Superior temporal gyrus (tissue), 1 donor: ENCODE results near the gene MBD1.
"Not testable (repeated sequence)": the region's sequence is repeated elsewhere in the genome, so short reads cannot be mapped to it uniquely, and the experiment has no call there.

Experiments
- DNase-seq: peaks from one replicate; pipeline ENCODE4 v3.0.0-alpha.2; 2016; ENCODE audit errors: extremely low spot score

Gene MBD1

GRCh38 chr18:50273203-50274043, 7.9 kb downstream of the MBD1 start:
- DNase-seq = no peak

DNA sequence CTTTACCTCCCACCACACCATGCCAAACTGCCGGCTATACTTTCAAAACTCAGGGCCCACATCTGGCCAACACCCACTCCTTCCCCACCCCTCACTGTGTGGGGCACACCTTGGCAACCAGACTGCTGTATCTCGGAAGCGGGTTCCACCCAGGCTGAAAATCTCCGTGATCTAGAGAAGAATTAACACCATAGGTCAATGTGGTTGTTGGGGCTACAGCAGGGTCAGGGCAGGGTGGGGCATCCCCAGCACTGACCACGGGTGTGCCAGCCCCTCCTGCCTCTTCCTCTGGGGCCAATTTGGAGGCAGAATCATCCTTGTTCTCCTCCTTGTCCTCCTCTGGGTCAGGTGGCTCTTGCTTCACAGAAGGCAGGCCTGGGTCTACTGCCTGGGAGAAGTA, 8.8 kb downstream of the MBD1 start:
- DNase-seq = no peak

DNA sequence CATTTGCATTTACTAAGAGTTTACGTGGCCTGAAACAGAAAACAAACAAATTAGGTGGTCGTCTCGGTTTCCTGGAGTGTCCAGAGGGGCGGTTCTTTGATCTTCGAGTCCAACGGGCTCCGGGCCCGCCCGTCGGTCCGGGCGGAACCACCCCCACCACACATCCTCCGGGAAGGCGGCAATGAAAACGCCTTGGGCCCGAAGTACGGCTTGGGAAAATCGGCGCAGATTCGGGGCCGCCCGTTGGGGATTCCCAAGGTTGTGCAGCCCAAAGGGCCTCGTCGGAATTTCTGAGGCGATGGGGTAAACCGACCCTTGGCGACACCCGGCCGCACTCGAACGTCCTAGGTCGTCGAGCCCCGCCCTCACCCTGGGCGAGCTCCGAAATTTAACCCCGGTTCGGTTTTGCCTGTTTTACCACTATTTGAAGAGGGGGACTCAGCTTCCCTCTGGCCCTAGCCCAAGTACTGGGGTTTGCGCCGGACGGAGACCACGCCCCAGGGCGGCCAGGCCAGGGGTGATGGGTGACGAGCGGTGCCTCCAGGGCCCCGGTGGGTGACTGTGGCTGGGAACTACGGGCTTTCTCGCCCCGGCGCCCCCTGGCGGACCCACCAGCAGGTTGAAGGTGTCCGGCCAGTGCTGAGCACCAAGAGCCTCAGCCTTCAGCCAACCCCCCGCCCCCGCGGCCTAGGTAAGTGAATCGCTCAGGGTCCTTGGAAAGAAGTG, 13.1 kb downstream of the MBD1 start:
- peak; percentile 34 for DNase-seq

GRCh38 chr18:50266248-50266704, 15.0 kb downstream of the MBD1 start, which contains the start of gene CFAP53:
Gene CFAP53 (minus strand): TSS chr18:50266495. CDS start chr18:50266404, 91 bp downstream.
- peak; percentile 76 for DNase-seq

DNA sequence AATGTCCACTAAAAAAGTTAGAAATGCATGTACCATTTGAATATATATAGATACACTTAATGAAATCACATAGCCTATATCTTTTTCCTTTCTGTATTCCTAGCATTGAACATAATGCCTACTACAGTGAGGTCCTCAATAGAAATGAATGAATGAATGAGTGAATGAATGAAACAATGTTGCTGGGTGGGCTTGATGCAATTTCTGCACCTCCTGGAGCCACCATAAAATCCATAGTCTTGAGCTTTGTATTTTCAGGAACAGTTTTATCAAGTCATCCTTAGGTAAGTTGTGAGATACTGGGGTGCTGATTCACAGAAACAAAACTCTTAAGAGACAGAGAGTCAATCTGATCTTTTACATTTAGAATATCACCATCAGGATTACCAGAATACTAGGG, 18.3 kb downstream of the MBD1 start:
- no peak for DNase-seq

DNA sequence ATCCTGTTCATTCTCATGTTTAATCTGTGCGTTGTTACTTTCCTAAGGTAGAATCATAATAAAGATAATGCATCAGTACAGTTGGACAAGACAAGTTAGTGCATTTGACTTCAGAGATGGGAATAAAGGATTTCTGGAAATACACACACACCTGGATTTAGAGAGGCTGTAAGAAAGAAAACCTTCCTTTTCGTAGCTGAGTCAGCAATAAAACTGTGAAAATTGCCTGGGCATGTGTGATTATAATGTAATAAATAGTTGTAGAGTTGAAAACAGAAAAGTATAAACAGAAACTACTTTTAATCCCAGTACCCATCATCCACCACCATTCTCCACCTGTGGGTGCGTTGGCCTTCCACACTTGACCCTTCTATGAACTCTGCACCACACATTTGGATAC, 30.4 kb downstream of the MBD1 start:
- DNase-seq = no peak

DNA sequence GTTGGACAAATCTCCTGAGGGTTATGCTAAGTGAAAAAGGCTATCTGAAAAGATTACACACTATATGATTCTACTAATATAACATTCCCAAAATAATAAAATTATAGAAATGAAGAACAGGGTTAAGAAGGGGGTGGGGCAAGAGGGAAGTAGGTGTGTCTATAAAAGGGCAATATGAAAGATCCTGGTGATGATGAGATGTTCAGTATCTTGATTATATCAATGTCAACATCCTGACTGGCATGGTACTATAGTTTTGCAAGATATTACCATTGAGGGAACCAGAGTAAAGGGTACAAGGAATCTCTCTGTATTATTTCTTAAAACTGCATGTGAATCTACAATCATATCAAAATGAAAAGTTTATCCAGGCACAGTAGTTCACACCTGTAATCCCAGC, 31.7 kb downstream of the MBD1 start:
- DNase-seq = no peak

GRCh38 chr18:50247561-50247960, 33.8 kb downstream of the MBD1 start:
- DNase-seq = no peak

DNA sequence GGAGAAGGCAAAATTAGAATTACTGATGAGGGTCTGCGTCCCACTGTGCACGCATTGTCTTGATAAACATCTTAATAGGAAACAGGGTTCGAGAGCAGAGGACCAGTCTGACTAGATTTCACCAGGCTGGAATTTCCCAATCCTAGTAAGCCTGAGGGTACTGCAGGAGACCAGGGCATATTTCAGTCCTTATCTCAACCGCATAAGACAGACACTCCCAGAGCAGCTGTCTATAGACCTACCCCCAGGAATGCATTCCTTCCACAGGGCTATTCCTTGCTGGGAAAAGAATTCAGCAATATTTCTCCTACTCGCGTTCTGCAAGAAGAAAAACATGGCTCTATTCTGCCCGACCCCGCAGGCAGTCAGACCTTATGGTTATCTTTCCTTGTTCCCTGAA, 39.6 kb downstream of the MBD1 start:
- not testable (repeated sequence) for DNase-seq

GRCh38 chr18:50240080-50240563, 41.2 kb downstream of the MBD1 start:
- DNase-seq = no peak

DNA sequence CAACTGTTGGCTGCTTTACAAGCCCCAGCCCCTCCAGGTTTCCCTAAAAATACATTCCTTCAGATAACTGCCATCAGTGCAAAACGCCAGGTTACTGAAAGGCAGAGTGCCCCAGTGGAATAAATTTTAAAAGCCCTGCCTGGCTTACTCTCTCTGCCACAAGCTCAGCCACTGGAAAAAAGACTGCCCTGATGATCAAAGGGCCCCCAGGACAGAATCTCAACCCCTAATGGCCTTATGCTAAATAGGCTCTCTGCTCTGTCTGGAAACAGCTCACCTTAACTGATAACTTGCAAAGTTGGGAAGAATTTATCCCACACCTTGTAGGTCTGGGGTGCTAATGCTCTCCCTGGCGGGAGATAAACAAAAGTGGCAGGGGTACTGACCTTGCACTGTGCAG, 48.9 kb downstream of the MBD1 start:
- DNase-seq = no peak

DNA sequence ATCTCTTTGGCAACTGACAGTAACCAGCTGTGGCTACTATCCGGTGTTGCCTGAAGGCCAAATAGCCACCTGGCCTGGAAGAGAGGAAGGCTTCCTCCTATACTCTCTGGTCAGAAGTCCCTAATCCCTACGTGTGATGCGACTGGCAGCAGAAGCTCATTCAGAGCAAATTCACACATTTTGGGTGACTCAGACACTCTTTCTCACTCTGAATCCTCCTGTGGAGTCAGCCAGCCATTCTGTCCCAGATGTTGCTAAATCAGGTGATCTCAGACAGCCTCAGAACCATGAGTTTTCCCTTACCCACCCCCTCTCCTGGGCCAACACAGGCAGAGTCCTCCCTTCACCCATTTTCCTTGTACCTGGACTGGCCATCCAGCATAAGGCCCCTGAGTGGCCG, 49.7 kb downstream of the MBD1 start:
- DNase-seq = peak; percentile 25

DNA sequence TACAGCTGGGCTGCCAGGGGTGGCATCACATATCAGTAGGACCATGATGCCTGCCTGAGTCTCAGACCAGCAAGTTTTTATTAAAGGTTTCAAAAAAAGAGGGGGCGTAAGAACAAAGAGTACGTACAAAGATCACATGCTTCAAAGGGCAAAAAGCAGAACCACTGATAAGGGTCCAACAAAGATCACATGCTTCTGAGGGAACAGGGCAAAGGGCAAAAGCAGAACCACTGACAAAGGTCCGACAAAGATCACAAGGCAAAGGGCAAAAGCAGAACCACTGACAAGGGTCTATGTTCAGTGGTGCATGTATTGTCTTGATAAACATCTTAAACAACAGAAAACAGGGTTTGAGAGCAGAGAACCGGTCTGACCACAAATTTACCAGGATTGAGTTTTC, 61.1 kb downstream of the MBD1 start:
- DNase-seq = not testable (repeated sequence)
